ENCODE measurements around the gene ATG10. TPM values are rescaled to one million over a fixed set of nuclear protein-coding genes. Genes with fewer than 3 reads are reported as not detected.

The ATG10 gene
- total RNA-seq, 1 donor from 2014 or later = 3.9 TPM

DNA sequence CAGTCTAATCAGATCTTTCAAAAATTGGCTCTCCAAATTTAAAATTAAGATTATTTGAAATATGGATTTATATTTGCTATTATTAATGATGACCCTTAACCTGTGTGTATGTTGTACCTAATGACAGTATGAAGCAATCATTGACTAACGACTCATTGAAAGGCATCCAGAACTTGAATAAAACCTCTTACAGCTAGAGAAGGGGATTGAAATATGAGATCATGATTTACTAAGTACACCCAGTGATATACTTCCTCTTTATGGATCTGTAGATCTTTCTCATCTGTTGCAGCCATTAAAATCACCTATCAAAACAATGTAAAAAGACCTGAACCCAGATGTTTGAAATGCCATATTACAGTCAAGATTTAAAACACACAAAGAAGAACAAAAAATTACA is 179.8 kb downstream of the ATG10 start:
- intact Hi-C loops (cut with DNase I) = no loop called here
- no peak for ATAC-seq
- DNase-seq (ENCODE audit: missing footprints) = no peak

DNA sequence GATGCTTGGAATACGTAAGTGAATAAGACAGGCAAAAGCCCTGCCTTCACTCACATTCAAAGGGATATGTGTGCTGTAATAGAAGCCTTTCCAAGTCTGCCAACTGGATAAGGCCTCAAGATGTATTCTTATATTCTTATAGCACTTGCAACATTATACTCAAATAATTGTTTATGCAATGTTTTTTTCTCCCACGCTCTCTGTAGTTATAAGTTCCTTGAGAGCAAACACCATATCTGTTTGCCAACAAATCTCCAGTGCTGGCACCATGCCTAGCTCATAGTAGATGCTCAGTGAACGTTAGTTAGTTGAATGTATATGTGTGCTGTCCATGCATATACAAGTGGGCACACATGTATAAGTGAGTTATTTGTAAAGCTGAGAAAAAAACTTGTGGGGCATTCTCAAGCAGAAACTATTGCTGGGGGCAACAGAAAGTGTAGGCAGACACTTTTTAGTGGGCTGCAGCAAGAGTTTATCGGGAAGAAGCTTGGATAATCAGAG is 181.2 kb downstream of the ATG10 start:
- no peak for ATAC-seq
- intact Hi-C loops (cut with DNase I) = no loop called here
- no peak for DNase-seq (ENCODE audit: missing footprints)

- no peak for ATAC-seq
These were observed 183.0 kb downstream of the ATG10 start for GRCh38 chr5:82154776-82155175.

DNA sequence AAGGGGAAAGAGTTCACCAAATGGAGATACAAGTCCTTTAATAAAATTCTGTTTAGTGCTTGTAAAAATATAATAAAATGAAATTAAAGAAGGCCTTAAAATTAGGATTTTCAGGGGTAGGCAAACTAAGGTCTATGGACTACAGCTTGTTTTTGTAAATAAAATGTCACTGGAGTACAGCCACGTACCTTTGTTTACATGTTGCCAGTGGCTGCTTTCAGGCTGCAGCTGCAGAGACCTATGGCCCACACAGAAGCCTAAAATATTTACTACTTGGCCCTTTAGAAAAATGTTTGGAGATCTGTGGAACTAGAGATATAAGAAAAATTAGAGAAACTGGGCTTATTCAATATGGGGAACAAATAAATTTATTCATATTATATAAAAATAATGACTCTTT is 183.5 kb downstream of the ATG10 start:
- intact Hi-C loops (cut with DNase I) = no loop called here
- DNase-seq (ENCODE audit: missing footprints) = no peak
- ATAC-seq = no peak

More at GRCh38 chr5:82154776-82155175, 183.0 kb downstream of the ATG10 start:
- DNase-seq (ENCODE audit: missing footprints) = no peak
- intact Hi-C loops (cut with DNase I) = no loop called here

DNA sequence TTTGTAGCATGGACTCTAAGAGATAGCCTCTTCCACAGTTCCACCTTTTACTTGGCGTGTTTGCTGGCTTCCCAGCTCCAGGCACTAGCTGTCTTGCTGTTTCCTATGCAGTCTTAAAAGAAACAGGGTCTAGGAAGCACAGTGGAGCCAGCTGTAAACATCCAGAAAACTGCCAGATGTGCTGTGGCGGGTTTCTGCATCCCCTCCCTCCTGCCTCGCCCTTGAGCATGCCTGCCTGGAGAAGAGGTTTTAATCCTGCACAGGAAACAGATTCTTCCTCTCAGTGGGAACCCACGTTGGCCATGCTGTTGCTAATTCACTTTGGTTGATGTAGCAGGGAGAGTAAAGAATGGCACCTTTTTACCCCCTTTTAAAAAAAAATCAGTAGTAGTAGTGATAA is 185.1 kb downstream of the ATG10 start:
- ATAC-seq (no peak), DNase-seq (ENCODE audit: missing footprints) (no peak)
- intact Hi-C loops (cut with DNase I) = no loop called here

- intact Hi-C loops (cut with DNase I) = no loop called here
- ATAC-seq = no peak
These were observed 187.1 kb downstream of the ATG10 start for GRCh38 chr5:82158755-82159413.

DNA sequence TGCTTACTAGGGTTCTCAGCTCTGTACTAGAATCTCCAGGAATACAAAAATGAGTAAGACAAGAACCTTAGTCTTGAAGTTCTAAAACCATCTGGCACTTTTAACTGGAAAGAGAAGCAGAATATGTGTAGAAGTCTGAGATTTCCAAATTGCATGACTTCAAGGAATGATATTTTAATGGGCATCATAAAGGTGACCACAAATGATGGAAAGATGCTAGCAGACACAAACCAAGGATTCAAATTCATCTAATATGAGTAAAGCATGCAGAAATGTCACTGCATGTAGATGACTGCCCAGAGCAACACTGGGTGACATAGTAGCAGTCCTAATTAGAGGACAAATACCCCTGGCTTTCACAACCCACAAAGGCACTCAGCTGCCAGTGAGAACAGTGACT is 189.1 kb downstream of the ATG10 start:
- intact Hi-C loops (cut with DNase I) = loop anchor here (5.0 to 10.0 kb wide), 4 partner anchors 54 to 406 kb away; partner anchors contain the start of gene SSBP2
- ATAC-seq = no peak
- DNase-seq (ENCODE audit: missing footprints) = no peak

More at GRCh38 chr5:82158755-82159413, 187.1 kb downstream of the ATG10 start:
- DNase-seq (ENCODE audit: missing footprints) = no peak

DNA sequence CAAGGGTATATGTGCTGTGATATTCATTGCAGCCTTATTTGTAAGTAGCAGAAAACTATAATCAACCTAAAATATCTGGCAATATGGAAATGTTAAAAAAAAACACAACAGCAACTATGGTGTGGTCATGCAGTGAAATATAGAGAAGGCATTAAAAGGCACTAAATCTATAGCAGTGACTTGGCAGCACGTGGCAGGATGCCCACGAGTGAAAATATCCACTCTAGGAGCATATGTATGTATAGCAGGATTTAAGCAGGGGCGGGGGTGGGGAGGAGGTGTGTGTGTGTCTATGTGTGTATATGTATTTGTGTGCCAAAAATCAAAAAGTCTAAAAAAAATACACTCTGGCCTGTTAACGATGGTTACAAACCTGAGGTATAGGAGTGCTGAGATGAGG is 190.8 kb downstream of the ATG10 start:
- DNase-seq (ENCODE audit: missing footprints) (no peak), ATAC-seq (no peak)
- intact Hi-C loops (cut with DNase I) = loop anchor here (5.0 to 10.0 kb wide), 4 partner anchors 55 to 408 kb away; partner anchors contain the start of gene SSBP2

GRCh38 chr5:82163452-82164175 is 191.8 kb downstream of the ATG10 start:
- intact Hi-C loops (cut with DNase I) = loop anchor here (5.0 to 10.0 kb wide), 4 partner anchors 56 to 409 kb away; partner anchors contain the start of gene SSBP2
- no peak for ATAC-seq
- no peak for DNase-seq (ENCODE audit: missing footprints)

DNA sequence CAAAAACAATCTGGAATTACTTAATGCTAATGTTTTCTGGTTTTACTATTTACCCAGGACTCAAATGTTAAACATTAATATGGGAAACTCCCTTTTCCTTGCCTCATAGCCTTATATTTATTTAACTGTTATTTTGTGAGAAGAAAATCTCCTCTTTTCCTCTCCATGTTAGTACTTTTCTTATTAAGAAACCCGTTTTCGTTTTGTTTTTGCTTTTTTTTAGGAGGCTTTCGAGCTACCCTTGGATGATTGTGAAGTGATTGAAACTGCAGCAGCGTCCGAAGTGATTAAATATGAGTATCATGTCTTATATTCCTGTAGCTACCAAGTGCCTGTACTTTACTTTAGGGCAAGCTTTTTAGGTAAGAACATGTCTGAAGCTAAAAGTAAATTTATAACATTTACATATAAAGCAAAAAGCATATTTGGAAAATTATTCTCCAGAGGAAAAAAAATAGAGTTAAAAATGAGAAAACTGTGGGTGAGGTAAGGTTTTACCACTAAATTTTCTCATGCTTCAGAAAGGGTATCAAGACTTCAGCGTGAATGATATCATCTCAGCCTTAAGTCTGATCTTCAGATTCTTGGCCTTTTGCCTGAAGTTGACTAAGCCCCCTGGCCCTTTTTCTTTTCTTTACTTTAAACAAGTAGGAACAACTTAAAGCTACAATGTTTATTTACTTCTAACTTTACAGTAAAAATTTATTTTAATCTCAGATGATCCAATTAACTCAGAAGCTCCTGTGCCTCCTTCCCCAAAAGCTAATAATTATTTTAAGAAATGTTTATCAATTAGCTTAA is 192.6 kb downstream of the ATG10 start:
- ATAC-seq (no peak), DNase-seq (ENCODE audit: missing footprints) (no peak)
- intact Hi-C loops (cut with DNase I) = loop anchor here (5.0 to 10.0 kb wide), 4 partner anchors 57 to 410 kb away; partner anchors contain the start of gene SSBP2

DNA sequence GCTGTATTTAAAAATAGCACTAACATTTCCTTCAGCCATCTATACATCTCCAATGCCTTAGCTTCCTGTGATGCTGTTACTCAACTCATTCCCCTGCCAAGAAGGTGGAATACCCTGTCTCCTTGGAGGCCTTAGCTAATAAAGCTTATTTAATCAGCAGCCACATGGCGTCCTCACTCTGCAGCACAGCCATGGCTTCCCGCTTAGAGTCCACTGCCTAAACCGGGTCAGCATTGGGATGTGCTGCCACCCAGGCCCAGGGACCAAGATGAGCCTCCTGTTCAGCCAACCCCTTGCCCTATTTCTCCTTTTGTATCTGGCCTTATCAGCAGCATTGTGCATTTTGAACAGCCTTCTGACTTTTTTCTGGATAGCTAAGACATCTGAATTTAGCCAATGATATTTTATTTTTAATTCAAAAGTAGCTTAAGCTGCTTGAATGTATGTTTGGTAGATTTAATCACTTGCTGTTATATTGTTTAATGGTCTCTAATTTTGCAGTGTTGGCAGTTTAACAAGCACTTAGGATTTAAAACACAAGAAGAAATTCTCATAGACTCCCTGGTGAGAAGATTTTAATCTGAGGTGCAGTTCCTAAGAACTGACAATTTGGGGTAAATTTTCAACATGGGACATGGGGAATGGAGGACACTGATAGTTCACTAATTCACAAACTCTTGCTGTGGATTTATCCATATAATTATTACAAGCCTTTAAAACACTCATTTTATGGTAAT is 193.3 kb downstream of the ATG10 start:
- intact Hi-C loops (cut with DNase I) = loop anchor here (5.0 to 10.0 kb wide), 5 partner anchors 58 to 738 kb away; partner anchors contain the start of gene SSBP2
- ATAC-seq (peak; percentile 66), DNase-seq (ENCODE audit: missing footprints) (peak; percentile 37)

DNA sequence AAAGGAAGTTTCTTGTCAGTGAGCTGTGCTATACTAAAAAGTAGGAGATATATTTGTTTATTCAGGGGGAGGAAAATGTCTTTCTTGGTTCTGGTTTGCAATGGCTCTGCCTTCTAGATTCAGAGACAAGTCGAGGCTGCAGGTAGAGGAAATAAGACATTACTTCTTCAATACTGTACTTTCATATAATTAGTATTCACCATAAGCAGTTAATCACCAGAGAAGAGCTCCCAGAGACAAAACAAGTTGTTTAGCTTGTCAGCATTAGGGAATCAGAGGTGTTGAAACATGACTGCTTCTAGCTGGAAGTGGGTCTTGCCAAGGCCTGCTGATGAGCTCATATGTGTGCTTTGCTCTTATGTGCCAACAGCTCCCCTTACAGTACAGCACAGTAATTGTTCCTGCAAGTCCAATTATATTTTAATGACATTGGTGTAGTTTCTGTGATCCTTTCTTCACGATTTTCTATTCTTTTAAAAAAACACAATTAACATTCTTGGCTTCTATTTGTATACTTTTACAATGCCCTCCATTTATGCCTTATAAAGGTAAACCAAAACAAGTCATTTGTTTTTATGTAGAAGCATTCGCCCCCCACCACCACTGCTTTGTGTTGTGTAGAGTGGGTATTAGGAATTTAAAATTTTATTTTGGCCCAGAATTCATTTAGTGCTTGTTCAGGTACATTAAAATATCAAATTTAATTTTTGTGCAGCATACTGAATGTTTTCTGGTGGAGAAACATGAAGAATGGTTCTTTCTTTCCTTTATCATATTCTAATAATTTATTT is 194.1 kb downstream of the ATG10 start:
- intact Hi-C loops (cut with DNase I) = loop anchor here (1.0 to 10.0 kb wide), 5 partner anchors 281 to 739 kb away; partner anchors contain the start of gene SSBP2
- ATAC-seq (peak; percentile 100), DNase-seq (ENCODE audit: missing footprints) (peak; percentile 70)

- DNase-seq (ENCODE audit: missing footprints) (no peak), ATAC-seq (no peak)
- intact Hi-C loops (cut with DNase I) = loop anchor here (5.0 to 10.0 kb wide), 4 partner anchors 283 to 740 kb away; partner anchors contain the start of gene SSBP2
These were observed 195.6 kb downstream of the ATG10 start for GRCh38 chr5:82167372-82167935.

GRCh38 chr5:82168294-82168693 is 196.5 kb downstream of the ATG10 start:
- no peak for ATAC-seq
- intact Hi-C loops (cut with DNase I) = loop anchor here (5.0 to 10.0 kb wide), 4 partner anchors 283 to 741 kb away; partner anchors contain the start of gene SSBP2
- DNase-seq (ENCODE audit: missing footprints) = no peak

DNA sequence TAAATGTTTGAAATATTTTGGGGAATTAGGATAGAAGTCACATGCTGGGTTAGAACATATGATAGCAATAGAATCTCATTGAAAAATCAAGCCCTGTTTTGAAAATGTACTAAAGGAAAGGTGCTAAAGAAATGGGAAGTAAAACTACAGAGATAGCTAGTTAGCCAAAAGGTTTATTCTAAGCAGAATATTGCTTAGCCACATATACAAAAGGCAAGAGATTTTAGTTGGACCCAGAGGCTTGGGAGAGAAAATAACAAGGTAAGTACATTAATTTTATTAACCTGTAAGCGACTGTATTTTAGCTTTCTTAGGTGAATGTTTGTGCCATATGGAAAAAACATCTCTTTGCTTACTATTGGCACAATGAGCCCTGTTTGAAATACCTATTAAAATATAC is 198.1 kb downstream of the ATG10 start:
- intact Hi-C loops (cut with DNase I) = loop anchor here (5.0 to 10.0 kb wide), 4 partner anchors 285 to 743 kb away; partner anchors contain the start of gene SSBP2
- ATAC-seq = no peak
- no peak for DNase-seq (ENCODE audit: missing footprints)

- intact Hi-C loops (cut with DNase I) = no loop called here
- DNase-seq (ENCODE audit: missing footprints) (peak; percentile 72), ATAC-seq (peak; percentile 67)
These were observed 202.5 kb downstream of the ATG10 start for GRCh38 chr5:82174128-82174918.

Data from Right ventricle myocardium inferior (tissue), 1 donor.